LNCAP (cell line): ENCODE data around the gene DECR2.

Experiments used
- TF ChIP-seq, protein P1 (sequence below): fragments of 450-650 bp; IDR thresholded peaks from 2 replicates; pipeline ENCODE4 v1.5.1; 2017; ENCODE audit warnings: mild to moderate bottlenecking

Gene DECR2

GRCh38 chr16:363766-364490 lies 37.8 kb upstream of the DECR2 start:
- TF ChIP-seq, protein P1, sequence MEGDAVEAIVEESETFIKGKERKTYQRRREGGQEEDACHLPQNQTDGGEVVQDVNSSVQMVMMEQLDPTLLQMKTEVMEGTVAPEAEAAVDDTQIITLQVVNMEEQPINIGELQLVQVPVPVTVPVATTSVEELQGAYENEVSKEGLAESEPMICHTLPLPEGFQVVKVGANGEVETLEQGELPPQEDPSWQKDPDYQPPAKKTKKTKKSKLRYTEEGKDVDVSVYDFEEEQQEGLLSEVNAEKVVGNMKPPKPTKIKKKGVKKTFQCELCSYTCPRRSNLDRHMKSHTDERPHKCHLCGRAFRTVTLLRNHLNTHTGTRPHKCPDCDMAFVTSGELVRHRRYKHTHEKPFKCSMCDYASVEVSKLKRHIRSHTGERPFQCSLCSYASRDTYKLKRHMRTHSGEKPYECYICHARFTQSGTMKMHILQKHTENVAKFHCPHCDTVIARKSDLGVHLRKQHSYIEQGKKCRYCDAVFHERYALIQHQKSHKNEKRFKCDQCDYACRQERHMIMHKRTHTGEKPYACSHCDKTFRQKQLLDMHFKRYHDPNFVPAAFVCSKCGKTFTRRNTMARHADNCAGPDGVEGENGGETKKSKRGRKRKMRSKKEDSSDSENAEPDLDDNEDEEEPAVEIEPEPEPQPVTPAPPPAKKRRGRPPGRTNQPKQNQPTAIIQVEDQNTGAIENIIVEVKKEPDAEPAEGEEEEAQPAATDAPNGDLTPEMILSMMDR = no peak

DNA sequence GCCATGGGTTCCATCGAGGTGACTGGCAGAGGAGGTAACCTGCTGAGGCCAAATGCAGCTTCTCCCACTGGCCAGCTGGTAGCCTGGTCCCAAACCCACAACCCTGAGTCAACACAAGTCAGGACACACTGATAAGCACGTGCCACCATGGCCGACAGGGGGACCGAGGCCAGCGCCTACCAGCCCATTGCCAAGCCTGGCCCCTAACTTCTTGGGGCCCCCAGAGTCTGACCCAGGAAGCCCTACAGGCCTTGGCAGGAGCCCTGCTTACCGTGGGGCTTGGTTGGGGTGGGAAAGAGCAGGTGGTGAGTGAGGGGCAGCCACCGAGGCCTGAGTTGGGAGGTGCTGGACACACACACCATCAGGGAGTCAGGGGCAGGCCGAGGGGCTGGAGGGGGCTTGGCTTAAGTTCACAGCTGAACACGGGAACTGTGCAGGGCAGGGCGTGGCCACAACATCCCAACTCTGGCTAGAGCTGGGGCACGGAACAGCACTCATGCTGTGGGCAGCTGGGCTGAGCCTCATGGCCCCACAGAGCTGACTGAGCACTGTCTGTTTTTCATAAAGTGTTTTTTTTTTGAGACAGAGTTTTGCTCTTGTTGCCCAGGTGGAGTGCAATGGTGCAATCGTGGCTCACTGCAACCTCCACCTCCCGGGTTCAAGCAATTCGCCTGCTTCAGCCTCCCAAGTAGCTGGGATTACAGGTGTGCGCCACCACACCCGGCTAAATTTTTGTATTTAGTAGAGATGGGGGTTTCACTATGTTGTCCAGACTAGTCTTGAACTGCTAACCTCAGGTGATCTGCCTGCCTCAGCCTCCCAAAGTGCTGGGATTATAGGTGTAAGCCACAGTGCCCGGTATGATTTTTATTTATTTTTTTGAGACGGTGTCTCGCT lies 36.8 kb upstream of the DECR2 start:
- TF ChIP-seq, protein P1 = no peak

GRCh38 chr16:366476-366875 lies 35.2 kb upstream of the DECR2 start:
- TF ChIP-seq, protein P1 = no peak

DNA sequence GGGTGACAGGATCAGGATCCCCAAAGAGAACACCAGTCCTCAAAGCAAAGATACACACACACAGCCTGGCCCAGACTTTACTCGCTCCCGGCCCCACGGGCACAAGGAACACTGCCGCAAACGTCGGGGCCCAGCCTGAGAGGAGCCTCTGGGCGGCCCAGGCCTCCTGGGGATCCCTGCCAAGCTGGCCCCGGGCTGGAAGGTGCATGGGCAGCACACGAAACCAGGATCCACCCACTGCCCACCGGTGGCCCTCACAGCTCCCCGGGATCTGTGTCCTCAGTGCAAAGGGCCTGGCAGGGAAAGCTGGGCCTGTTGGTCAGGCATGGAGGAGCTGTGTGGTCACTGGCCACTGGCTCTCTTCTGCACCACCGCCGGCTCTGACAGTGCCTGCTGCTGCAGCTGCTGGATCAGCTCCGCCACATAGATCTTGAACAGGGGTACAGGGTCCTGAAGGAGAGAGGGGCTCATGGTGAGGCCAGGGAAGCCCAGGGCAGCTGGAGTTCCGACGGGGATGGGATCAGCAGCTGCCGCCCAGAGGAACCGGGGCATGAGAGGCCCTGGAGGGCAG lies 34.3 kb upstream of the DECR2 start:
- TF ChIP-seq, protein P1 = no peak

DNA sequence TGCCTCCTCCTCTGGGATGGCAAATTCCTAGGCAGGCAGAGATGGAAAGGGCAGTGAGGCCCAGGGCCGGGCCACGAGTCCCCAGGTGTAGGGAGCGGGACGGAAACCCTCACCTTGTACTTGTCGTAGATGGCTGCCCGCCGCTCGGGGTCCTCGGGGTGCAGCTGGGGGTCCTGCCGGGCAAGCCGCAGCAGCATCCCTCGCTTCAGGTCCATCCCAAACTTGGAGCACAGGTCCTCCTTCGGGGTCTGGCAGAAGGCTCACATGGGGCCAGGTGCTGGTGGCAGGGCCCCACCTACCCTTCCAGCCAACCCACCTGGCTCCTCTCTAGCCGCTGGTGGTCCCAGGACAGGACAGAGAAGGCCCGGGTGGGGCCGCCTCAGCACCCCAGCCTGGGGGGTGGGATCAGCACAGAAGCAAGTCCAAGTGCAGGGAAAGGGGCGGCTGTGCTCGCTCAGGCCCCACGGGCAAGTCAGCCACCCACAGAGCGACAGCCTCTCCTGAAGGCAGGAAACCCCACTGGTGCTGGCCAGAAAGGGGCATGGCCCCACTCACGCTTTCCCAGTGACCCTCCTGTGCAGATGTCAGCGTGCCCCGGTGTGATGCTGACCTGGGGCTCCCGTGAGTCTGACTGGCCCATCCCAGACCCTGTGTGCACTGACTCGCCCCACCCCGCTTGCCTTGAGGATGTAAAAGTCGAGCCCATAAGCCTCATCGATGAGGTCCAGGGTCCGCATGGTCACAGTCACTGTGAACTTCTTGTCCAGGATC lies 33.1 kb upstream of the DECR2 start:
- TF ChIP-seq, protein P1 = no peak

DNA sequence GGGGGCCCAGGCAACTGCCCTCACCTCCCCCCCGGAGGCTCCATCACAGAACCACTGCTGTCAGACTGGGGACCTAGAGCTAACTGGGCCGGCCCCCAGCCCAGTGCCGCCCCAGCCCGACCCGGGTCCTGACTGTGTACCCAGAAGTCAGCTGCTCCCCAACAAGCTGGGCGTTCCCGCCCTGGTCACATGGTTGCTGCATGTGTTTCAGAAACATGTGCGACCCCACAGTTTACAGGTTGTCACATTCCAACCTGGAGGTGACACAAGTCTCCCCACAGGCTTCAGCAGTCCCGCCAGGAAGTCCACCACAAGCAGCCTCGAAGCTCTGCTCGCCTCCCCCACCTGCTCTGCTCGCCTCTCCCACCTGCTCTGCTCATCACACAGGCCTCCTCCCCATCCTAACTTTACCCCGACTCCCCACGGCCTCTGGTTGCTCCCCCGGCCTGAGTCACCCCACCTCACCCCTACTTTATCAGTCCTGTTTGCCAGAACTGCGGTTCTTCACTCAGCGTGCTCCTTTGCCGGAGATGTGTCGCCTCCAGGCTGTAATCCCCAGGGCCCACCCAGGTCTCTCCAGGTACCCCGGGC lies 32.3 kb upstream of the DECR2 start:
- TF ChIP-seq, protein P1 = no peak
